Sigmoid colon (tissue), 7 donors: ENCODE measurements around the gene NCBP3. TPM values are rescaled to one million over a fixed set of nuclear protein-coding genes. Genes with fewer than 3 reads are reported as not detected.

Experiments used
- DNase-seq: peaks from one replicate; pipeline ENCODE4 v3.0.0-alpha.2; 2019
- H3K27ac ChIP-seq, 4 donors: fragments of 200-600 bp; sonication (generic); one replicate each; pipeline ENCODE4 v1.5.1; 2016 to 2019; ENCODE audit warnings: mild to moderate bottlenecking in 1 of 4
- H3K27me3 ChIP-seq, 3 donors: fragments of 200-600 bp; sonication (generic); one replicate each; pipeline ENCODE4 v1.5.1; 2019; ENCODE audit warnings: mild to moderate bottlenecking in 1 of 3
- H3K36me3 ChIP-seq, 4 donors: fragments of 200-600 bp; sonication (generic); one replicate each; pipeline ENCODE4 v1.5.1; 2016 to 2019
- H3K4me1 ChIP-seq, 4 donors: fragments of 200-600 bp; sonication (generic); one replicate each; pipeline ENCODE4 v1.5.1; 2017 to 2019
- H3K4me3 ChIP-seq, 4 donors: fragments of 200-600 bp; sonication (generic); one replicate each; pipeline ENCODE4 v1.5.1; 2017 to 2019; ENCODE audit warnings: mild to moderate bottlenecking in 2 of 4, moderate library complexity in 1 of 4
- H3K9me3 ChIP-seq, 4 donors: fragments of 200-600 bp in 3 of 4; sonication (generic) in 3 of 4; one replicate each; pipeline versions ENCODE4 v1.5.1 to v1.6.1; 2013 to 2019
- EP300 ChIP-seq, 4 donors: sonication (generic); formaldehyde crosslinking; IDR thresholded peaks; one replicate each; pipeline ENCODE4 v1.6.1; 2017; ENCODE audit warnings: antibody characterized with exemption in 4 of 4
- POLR2A ChIP-seq, 2 donors: fragments of 450-650 bp; IDR thresholded peaks; one replicate each; pipeline ENCODE4 v1.6.1; 2016; ENCODE audit warnings: antibody characterized with exemption in 2 of 2, mild to moderate bottlenecking in 2 of 2, moderate library complexity in 2 of 2
- POLR2AphosphoS5 ChIP-seq, 4 donors: sonication (generic); formaldehyde crosslinking; IDR thresholded peaks; one replicate each; pipeline ENCODE4 v1.6.1; 2017; ENCODE audit warnings: antibody characterized with exemption in 4 of 4
- WGBS, 2 donors: extraction: QIAGEN DNeasy Blood & Tissue Kit; methylation state at CpG; one replicate each; pipeline ENCODE4 v1.1.7; 2013; 5-methylcytosine and 5-hydroxymethylcytosine counted together
- intact Hi-C: fragments of 100-400 bp; cut with DNase I; formaldehyde crosslinking; loops from one replicate; pipeline ENCODE4 v1.15.1; 2023
- polyA plus RNA-seq, 3 donors: library from polyadenylated mRNA; stranded (reverse); fragments of 200-250 nt; gene quantifications; one replicate each; pipeline ENCODE4 v1.2.3, GENCODE V29; 2013
- total RNA-seq, 4 donors: library from RNA; depleted of rRNA; stranded (reverse); fragments of >200 nt; gene quantifications; one replicate each; pipeline ENCODE4 v1.1.0, GENCODE V29; 2016
- TF ChIP-seq, protein P1 (sequence below), 4 experiments: fragments of 450-650 bp in 3 of 4; fragments of 200-600 bp in 1 of 4; IDR thresholded peaks; one replicate each; pipeline ENCODE4 v1.5.1; 2016 to 2019; ENCODE audit warnings: antibody characterized with exemption in 4 of 4, mild to moderate bottlenecking in 3 of 4, moderate library complexity in 2 of 4
- donor health status: healthy with polysubstance abuse.
- donor health status: Bipolar disorder and iron deficiency.
- donor health status: healthy.

Gene NCBP3
- total and polyA plus RNA-seq, 7 donors = 8.4 to 34.8 (median 21.6) TPM

DNA sequence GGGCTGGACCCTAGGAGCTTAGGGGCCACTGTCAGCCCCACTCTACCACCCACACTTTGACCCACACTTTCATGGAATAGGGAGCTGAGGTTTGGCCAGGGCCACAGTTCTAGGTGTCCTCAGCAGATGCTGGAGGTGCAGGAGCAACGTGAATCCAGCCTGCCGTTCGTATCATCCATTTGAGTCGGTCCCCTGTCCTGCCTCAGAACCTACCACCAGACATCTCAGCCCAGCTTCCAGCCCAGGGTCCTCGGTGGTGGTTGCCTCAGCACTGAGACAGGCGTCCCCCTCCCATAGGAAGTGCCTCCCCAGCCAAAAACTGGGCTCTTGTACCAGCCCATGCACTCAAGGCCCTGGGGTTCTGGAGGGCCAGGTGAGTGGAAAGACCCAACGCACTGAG lies 44.7 kb downstream of the NCBP3 start:
- no peak for DNase-seq
- Histone ChIP-seq H3K4me1 (peaks cover 0 to 16% (median 13%) of the 10 kb centered on the region in 4 donors), H3K9me3 (no peaks in the 10 kb centered on the region), H3K36me3 (peaks cover 0 to 6% (median 0%) of the 10 kb centered on the region in 4 donors), H3K4me3 (no peak overlapping the region), H3K27ac (peak overlapping the region in 1 of 4 donors; percentile 82), H3K27me3 (no peaks in the 10 kb centered on the region)
- 90 to 91% methylated on average over 7 of the region's 7 CpGs for WGBS, 2 donors
- TF ChIP-seq POLR2AphosphoS5 (IDR thresholded peaks at IDR 0.05) (no peak), POLR2A (IDR thresholded peaks at IDR 0.05) (no peak), EP300 (IDR thresholded peaks at IDR 0.05) (no peak)
- TF ChIP-seq, protein P1, sequence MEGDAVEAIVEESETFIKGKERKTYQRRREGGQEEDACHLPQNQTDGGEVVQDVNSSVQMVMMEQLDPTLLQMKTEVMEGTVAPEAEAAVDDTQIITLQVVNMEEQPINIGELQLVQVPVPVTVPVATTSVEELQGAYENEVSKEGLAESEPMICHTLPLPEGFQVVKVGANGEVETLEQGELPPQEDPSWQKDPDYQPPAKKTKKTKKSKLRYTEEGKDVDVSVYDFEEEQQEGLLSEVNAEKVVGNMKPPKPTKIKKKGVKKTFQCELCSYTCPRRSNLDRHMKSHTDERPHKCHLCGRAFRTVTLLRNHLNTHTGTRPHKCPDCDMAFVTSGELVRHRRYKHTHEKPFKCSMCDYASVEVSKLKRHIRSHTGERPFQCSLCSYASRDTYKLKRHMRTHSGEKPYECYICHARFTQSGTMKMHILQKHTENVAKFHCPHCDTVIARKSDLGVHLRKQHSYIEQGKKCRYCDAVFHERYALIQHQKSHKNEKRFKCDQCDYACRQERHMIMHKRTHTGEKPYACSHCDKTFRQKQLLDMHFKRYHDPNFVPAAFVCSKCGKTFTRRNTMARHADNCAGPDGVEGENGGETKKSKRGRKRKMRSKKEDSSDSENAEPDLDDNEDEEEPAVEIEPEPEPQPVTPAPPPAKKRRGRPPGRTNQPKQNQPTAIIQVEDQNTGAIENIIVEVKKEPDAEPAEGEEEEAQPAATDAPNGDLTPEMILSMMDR (IDR thresholded peaks at IDR 0.05) = no peak
- intact Hi-C loops = no loop called here

DNA sequence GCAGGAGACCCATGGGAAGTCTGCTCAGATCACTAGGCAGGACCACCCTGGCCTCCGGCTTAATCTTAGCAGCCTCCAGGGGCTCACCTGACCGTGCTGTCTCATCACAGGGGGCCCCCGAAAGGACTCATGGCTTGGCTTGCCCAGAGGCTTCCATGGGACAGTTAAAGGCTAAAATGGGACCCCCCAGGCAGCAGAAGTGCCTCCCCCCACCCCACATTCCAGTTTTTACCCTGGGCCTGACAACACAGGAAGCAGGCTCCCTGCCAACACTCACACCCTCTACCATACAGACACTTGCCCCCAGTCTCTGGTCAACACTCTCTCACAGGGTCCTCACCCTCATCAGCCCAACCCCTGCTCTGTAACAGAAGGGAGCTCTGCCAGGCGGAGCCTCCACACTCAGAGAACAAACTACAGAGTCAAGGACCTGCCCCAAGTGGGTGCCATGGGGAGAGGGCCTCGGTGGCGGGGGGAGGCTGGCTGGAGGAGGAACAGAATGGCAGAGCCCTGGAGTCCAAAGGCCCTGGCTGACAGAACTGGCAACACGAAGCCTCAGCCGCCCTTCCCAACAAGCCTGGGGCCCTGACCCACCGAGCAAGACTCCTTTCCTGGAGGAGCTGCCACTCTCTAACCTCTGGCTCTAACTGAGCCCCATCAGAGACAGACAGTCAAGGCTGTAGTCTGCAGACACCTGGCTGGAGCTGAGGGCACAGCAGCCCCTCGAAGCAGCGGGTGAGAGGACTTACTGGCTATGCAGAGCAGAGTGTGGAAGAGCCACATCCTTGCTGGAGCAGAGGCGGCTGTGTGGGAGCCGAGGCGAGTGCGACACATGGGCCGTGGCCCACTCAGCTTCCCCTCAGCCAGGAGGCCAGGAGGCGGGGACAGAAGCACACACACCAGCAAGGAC lies 45.4 kb downstream of the NCBP3 start, which contains the start of gene ITGAE:
ITGAE (minus strand) TSS at position 827 of the 910 bp plus-strand sequence; CDS start at position 783, 44 bp downstream.
- Histone ChIP-seq H3K27me3 (no peaks in the 10 kb centered on the region), H3K27ac (peak within 1 kb of the TSS; percentile 67 to 82 (median 76)), H3K4me1 (peaks cover 0 to 16% (median 13%) of the 10 kb centered on the region in 4 donors), H3K4me3 (no peak within 1 kb of the TSS), H3K9me3 (no peaks in the 10 kb centered on the region), H3K36me3 (no peaks in the 10 kb centered on the region)
- intact Hi-C loops = no loop called here
- 81 to 85% methylated on average over 17 of the region's 17 CpGs for WGBS, 2 donors
- TF ChIP-seq, protein P1 (IDR thresholded peaks at IDR 0.05) = no peak
- TF ChIP-seq POLR2AphosphoS5 (IDR thresholded peaks at IDR 0.05) (no peak), EP300 (IDR thresholded peaks at IDR 0.05) (no peak), POLR2A (IDR thresholded peaks at IDR 0.05) (no peak)
- DNase-seq = no peak

DNA sequence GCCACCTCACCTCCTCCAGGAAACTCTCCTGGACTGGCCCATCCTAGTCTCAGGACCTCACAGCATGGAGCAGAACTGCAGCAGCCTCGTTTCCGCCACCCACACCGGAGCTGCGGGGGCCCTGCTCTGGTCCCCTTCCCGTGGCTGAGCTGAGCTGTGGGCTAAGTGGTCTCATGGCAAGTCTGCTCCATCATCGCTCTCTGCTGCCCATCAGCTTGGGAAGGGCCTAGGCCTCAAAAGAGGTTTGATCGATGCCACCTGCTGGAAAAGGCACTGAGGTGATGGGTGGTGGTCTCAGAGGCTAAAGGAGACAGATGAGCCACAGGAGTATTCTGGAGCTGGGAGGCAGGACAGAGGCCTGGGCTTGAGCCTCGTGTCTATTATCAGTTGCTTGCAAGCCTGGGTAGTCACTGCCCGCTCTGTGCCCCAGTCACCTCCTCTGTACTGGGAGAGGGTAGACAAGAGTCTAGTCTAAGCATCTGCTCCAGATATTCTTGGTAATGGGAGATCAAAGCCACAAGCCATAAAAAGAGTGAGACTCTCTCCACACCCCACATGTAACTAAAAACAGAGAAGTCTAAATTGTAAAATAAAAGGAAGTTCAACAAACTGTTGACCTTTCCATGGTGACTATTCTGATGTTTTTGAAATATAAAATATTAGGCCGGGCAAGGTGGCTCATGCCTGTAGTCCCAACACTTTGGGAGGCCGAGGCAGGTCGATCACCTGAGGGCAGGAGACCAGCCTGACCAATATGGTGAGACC lies 46.7 kb downstream of the NCBP3 start:
- DNase-seq = no peak
- Histone ChIP-seq H3K9me3 (no peaks in the 10 kb centered on the region), H3K4me3 (no peak overlapping the region), H3K27ac (no peak overlapping the region), H3K27me3 (no peaks in the 10 kb centered on the region), H3K4me1 (peaks cover 0 to 16% (median 13%) of the 10 kb centered on the region in 4 donors), H3K36me3 (no peaks in the 10 kb centered on the region)
- intact Hi-C loops = no loop called here
- no peak for TF ChIP-seq POLR2A (IDR thresholded peaks at IDR 0.05)
- WGBS, 2 donors = 84 to 87% methylated on average over 12 of the region's 12 CpGs

DNA sequence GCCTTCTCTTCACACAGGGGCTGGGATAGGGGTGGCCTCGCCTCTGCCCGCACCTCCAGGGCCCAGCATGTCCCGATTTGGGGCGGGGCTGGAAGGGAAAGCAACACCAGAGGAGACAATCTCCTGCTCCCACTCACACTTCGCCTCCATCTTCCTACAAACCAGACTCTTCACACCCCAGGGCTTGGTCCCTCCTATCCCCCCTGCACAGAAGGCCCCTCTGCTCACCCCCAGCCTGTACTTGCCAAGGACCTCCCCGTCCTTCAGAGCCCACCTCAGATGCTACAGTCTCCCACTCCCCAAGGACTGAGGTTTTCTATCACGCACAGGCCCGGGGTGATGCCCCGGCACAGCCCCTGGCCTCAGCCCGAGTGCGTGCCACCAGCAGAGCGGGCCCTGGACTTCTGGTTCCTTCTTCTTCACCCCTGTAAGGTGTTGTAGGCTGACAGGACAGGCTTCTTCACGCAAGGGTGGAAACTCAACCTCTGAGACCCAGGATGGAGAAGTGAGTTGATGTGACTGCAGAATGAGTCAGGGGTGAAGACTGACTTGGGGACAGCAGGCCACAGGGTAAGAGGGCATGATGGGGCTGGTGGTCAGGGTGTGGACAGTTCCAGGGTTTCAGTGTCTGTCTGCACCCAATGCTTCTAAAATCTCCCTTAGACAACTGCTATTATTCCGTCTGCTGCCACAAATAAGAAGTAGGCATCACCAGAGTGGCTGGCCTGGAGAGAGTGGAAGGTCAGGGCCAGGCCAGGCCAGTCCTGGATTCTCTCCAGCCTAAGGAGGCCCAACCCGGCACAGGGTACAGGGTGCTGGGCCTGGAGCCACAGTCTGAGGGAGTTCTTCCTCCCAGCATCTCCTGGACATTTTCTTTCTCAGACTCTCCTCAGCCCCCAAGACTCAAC lies 47.5 kb downstream of the NCBP3 start:
- H3K36me3 ChIP-seq = no peaks in the 10 kb centered on the region
- no peak for TF ChIP-seq POLR2A (IDR thresholded peaks at IDR 0.05)
- no peak for TF ChIP-seq EP300 (IDR thresholded peaks at IDR 0.05)
- peaks cover 0 to 16% (median 12%) of the 10 kb centered on the region in 4 donors for H3K4me1 ChIP-seq
- WGBS, 2 donors = 80 to 84% methylated on average over 15 of the region's 15 CpGs
- no peak for DNase-seq
- H3K9me3 ChIP-seq = no peaks in the 10 kb centered on the region
- no peak overlapping the region for H3K27ac ChIP-seq
- intact Hi-C loops = no loop called here
- H3K27me3 ChIP-seq = no peaks in the 10 kb centered on the region
- H3K4me3 ChIP-seq = no peak overlapping the region

GRCh38 chr17:3796822-3797170 lies 49.2 kb downstream of the NCBP3 start:
- TF ChIP-seq POLR2A (IDR thresholded peaks at IDR 0.05) (no peak), EP300 (IDR thresholded peaks at IDR 0.05) (no peak), POLR2AphosphoS5 (IDR thresholded peaks at IDR 0.05) (no peak)
- TF ChIP-seq, protein P1 (IDR thresholded peaks at IDR 0.05) = no peak
- Histone ChIP-seq H3K4me1 (peaks cover 0 to 8% (median 2%) of the 10 kb centered on the region in 4 donors), H3K27me3 (no peaks in the 10 kb centered on the region), H3K36me3 (no peaks in the 10 kb centered on the region), H3K27ac (no peak overlapping the region), H3K9me3 (no peaks in the 10 kb centered on the region), H3K4me3 (no peak overlapping the region)
- intact Hi-C loops = no loop called here
- no peak for DNase-seq
- 72 to 89% methylated on average over 9 of the region's 9 CpGs for WGBS, 2 donors
